Neural cell (in vitro differentiated cells): ENCODE results near the gene ERCC6L. TPM values are rescaled to one million over a fixed set of nuclear protein-coding genes. Genes with fewer than 3 reads are reported as not detected.

Source experiments
- H2AFZ ChIP-seq: fragments of 200-600, 300-800 bp; sonication (generic), shearing (Covaris generic); 2 replicates; pipeline ENCODE4 v1.6.0; 2014; ENCODE audit warnings: low read depth, mild to moderate bottlenecking, antibody characterized with exemption, low read length, moderate library complexity
- H3F3A ChIP-seq: fragments of 200-600 bp; shearing (Covaris generic); 2 replicates; pipeline ENCODE4 v1.6.1; 2016; ENCODE audit warnings: mild to moderate bottlenecking, moderate library complexity, mixed read lengths, antibody characterized with exemption, low read length; ENCODE audit not compliant: insufficient read depth, poor library complexity, severe bottlenecking
- H3K27ac ChIP-seq: fragments of 200-600, 300-800 bp; sonication (generic), shearing (Covaris generic); 2 replicates; pipeline ENCODE4 v1.5.1; 2014; ENCODE audit warnings: mild to moderate bottlenecking, low read length, moderate library complexity
- H3K27me3 ChIP-seq: fragments of 300-800, 200-600 bp; sonication (generic), shearing (Covaris generic); 2 replicates; pipeline ENCODE4 v1.6.0; 2014; ENCODE audit warnings: mild to moderate bottlenecking, low read depth, low read length, moderate library complexity; ENCODE audit not compliant: insufficient read depth
- H3K36me3 ChIP-seq: fragments of 300-800, 200-600 bp; sonication (generic), shearing (Covaris generic); 2 replicates; pipeline ENCODE4 v1.5.1; 2014; ENCODE audit warnings: mild to moderate bottlenecking, antibody characterized with exemption, low read length, moderate library complexity; ENCODE audit not compliant: insufficient read depth
- H3K4me2 ChIP-seq: fragments of 300-800, 200-600 bp; sonication (generic), shearing (Covaris generic); 2 replicates; pipeline ENCODE4 v1.6.0; 2014; ENCODE audit warnings: mild to moderate bottlenecking, low read length
- H3K4me3 ChIP-seq: fragments of 300-800, 200-600 bp; sonication (generic), shearing (Covaris generic); 2 replicates; pipeline ENCODE4 v1.5.1; 2014; ENCODE audit warnings: mild to moderate bottlenecking, low read length, moderate library complexity
- H3K79me2 ChIP-seq: fragments of 200-600 bp; shearing (Covaris generic); replicated peaks from 2 replicates; pipeline ENCODE4 v1.6.0; 2014; ENCODE audit warnings: mild to moderate bottlenecking, low read length, moderate library complexity; ENCODE audit not compliant: insufficient read depth
- H3K9ac ChIP-seq: fragments of 300-800, 200-600 bp; sonication (generic), shearing (Covaris generic); 2 replicates; pipeline ENCODE4 v1.6.1; 2016; ENCODE audit warnings: mild to moderate bottlenecking, low read length, mixed read lengths
- H3K9me2 ChIP-seq: fragments of 200-600 bp; shearing (Covaris generic); 2 replicates; pipeline ENCODE4 v1.6.1; 2016; ENCODE audit warnings: mild to moderate bottlenecking, low read length, mixed read lengths; ENCODE audit not compliant: insufficient read depth
- H3K9me3 ChIP-seq: fragments of 200-600, 300-800 bp; sonication (generic), shearing (Covaris generic); 2 replicates; pipeline ENCODE4 v1.6.1; 2016; ENCODE audit warnings: mild to moderate bottlenecking, mixed run types, low read length, moderate library complexity, mixed read lengths
- H4K20me1 ChIP-seq: fragments of 200-600 bp; shearing (Covaris generic); 2 replicates; pipeline ENCODE4 v1.6.1; 2016; ENCODE audit warnings: mild to moderate bottlenecking, mixed run types; ENCODE audit not compliant: insufficient read depth
- EP300 ChIP-seq: fragments of 450-650 bp; conservative IDR thresholded peaks from 2 replicates; pipeline ENCODE4 v1.6.1; 2014; ENCODE audit warnings: antibody characterized with exemption, mild to moderate bottlenecking, moderate library complexity; ENCODE audit not compliant: poor library complexity, severe bottlenecking
- EZH2 ChIP-seq: fragments of 200-600, 300-800 bp; shearing (Covaris generic), sonication (generic); IDR thresholded peaks from 2 replicates; pipeline ENCODE4 v1.6.1; 2014; ENCODE audit warnings: antibody characterized with exemption, low read length, borderline replicate concordance, mild to moderate bottlenecking; ENCODE audit not compliant: insufficient read depth, poor library complexity, severe bottlenecking
- MXI1 ChIP-seq: fragments of 450-650 bp; conservative IDR thresholded peaks from 2 replicates; pipeline ENCODE4 v1.6.1; 2014; ENCODE audit warnings: antibody characterized with exemption, mild to moderate bottlenecking; ENCODE audit not compliant: poor library complexity, severe bottlenecking
- POLR2AphosphoS5 ChIP-seq: IDR thresholded peaks from 2 replicates; pipeline ENCODE4 v1.6.1; 2012
- RAD21 ChIP-seq: fragments of 450-650 bp; conservative IDR thresholded peaks from 2 replicates; pipeline ENCODE4 v1.6.1; 2014; ENCODE audit warnings: antibody characterized with exemption, mild to moderate bottlenecking, moderate library complexity
- SMC3 ChIP-seq: fragments of 450-650 bp; conservative IDR thresholded peaks from 2 replicates; pipeline ENCODE4 v1.6.1; 2014; ENCODE audit warnings: antibody characterized with exemption, mild to moderate bottlenecking, moderate library complexity; ENCODE audit not compliant: poor library complexity
- TAF1 ChIP-seq: IDR thresholded peaks from 2 replicates; pipeline ENCODE4 v1.6.1; 2012; ENCODE audit warnings: low read depth
- polyA plus RNA-seq: library from polyadenylated mRNA; depleted of rRNA; stranded (reverse); fragments of >200 nt; gene quantifications from 2 replicates; pipeline ENCODE4 v1.2.3, GENCODE V29; 2014
- TF ChIP-seq, protein P1 (sequence below): fragments of 450-650 bp; IDR thresholded peaks from 2 replicates; pipeline ENCODE4 v1.5.1; 2014; ENCODE audit warnings: antibody characterized with exemption, mild to moderate bottlenecking, moderate library complexity; ENCODE audit not compliant: poor library complexity, severe bottlenecking
- TF ChIP-seq, protein P2 (sequence below): IDR thresholded peaks from 2 replicates; pipeline ENCODE4 v1.6.1; 2012; ENCODE audit warnings: borderline replicate concordance

ERCC6L gene
- polyA plus RNA-seq, 1 donor from 2014 or later = 0.28 TPM

DNA sequence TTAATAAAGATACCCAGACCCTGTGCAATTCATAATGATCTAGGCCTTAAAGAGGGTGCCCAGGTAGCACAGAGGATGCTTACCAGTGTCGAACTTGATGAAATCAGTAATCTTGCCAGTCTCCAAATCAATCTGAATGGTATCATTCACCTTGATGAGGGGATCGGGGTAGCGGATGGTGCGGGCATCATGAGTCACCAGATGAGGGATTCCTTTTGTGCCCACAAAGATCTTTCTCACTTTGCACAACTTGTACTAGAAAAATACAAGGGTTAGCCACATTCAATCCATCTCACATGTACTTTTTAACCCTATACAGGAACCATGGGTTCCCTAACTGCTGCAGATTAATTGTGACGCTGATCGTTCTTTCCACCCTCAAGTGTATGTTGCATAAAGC, 34.9 kb upstream of the ERCC6L start:
- Histone ChIP-seq H4K20me1 (no peaks in the 10 kb centered on the region), H3K9ac (no peak overlapping the region), H3K9me3 (no peaks in the 10 kb centered on the region), H3K79me2 (no peaks in the 10 kb centered on the region), H3K27ac (no peak overlapping the region), H2AFZ (no peak overlapping the region), H3K9me2 (no peaks in the 10 kb centered on the region), H3F3A (no peaks in the 10 kb centered on the region), H3K27me3 (no peaks in the 10 kb centered on the region), H3K36me3 (no peaks in the 10 kb centered on the region), H3K4me3 (no peak overlapping the region), H3K4me2 (no peak overlapping the region)
- TF ChIP-seq, protein P1, sequence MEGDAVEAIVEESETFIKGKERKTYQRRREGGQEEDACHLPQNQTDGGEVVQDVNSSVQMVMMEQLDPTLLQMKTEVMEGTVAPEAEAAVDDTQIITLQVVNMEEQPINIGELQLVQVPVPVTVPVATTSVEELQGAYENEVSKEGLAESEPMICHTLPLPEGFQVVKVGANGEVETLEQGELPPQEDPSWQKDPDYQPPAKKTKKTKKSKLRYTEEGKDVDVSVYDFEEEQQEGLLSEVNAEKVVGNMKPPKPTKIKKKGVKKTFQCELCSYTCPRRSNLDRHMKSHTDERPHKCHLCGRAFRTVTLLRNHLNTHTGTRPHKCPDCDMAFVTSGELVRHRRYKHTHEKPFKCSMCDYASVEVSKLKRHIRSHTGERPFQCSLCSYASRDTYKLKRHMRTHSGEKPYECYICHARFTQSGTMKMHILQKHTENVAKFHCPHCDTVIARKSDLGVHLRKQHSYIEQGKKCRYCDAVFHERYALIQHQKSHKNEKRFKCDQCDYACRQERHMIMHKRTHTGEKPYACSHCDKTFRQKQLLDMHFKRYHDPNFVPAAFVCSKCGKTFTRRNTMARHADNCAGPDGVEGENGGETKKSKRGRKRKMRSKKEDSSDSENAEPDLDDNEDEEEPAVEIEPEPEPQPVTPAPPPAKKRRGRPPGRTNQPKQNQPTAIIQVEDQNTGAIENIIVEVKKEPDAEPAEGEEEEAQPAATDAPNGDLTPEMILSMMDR = no peak
- no peak for TF ChIP-seq MXI1
- no peak for TF ChIP-seq EP300
- no peak for TF ChIP-seq RAD21

DNA sequence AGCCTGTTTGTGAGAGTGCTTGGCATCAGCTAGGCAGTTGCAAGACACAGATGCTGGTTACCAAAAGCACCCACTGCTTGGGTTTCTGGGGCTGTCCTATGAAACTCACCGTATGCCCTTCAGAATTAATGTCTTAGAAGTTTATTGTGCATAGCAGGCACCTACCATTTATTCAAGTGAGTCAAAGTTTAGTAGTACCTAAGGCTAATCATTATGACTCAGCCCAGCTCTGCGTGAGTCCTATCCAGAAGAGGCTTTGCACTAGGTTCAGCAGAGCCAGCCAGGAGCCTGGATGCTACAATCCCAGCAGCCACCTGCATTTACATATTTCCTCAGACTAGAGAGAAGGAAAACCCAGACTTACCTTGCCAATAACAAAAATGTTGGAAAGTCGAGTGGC, 34.0 kb upstream of the ERCC6L start:
- no peaks in the 10 kb centered on the region for H3K9me2 ChIP-seq
- no peak overlapping the region for H3K4me3 ChIP-seq
- TF ChIP-seq, protein P1 = no peak
- TF ChIP-seq RAD21 (no peak), EZH2 (no peak), MXI1 (no peak), TAF1 (no peak), SMC3 (no peak), POLR2AphosphoS5 (no peak), EP300 (no peak)
- TF ChIP-seq, protein P2, sequence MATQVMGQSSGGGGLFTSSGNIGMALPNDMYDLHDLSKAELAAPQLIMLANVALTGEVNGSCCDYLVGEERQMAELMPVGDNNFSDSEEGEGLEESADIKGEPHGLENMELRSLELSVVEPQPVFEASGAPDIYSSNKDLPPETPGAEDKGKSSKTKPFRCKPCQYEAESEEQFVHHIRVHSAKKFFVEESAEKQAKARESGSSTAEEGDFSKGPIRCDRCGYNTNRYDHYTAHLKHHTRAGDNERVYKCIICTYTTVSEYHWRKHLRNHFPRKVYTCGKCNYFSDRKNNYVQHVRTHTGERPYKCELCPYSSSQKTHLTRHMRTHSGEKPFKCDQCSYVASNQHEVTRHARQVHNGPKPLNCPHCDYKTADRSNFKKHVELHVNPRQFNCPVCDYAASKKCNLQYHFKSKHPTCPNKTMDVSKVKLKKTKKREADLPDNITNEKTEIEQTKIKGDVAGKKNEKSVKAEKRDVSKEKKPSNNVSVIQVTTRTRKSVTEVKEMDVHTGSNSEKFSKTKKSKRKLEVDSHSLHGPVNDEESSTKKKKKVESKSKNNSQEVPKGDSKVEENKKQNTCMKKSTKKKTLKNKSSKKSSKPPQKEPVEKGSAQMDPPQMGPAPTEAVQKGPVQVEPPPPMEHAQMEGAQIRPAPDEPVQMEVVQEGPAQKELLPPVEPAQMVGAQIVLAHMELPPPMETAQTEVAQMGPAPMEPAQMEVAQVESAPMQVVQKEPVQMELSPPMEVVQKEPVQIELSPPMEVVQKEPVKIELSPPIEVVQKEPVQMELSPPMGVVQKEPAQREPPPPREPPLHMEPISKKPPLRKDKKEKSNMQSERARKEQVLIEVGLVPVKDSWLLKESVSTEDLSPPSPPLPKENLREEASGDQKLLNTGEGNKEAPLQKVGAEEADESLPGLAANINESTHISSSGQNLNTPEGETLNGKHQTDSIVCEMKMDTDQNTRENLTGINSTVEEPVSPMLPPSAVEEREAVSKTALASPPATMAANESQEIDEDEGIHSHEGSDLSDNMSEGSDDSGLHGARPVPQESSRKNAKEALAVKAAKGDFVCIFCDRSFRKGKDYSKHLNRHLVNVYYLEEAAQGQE = no peak
- H3K27me3 ChIP-seq = no peaks in the 10 kb centered on the region
- no peak overlapping the region for H3K4me2 ChIP-seq
- H3K27ac ChIP-seq = no peak overlapping the region
- H3K9ac ChIP-seq = no peak overlapping the region
- H3K36me3 ChIP-seq = no peaks in the 10 kb centered on the region
- H3K79me2 ChIP-seq = no peaks in the 10 kb centered on the region
- no peaks in the 10 kb centered on the region for H3K9me3 ChIP-seq
- no peaks in the 10 kb centered on the region for H4K20me1 ChIP-seq
- no peak overlapping the region for H2AFZ ChIP-seq
- no peaks in the 10 kb centered on the region for H3F3A ChIP-seq
